OCI-LY1 (cell line): Measurements from ENCODE around the gene TENM4.

ENCODE experiments used
- H2AFZ ChIP-seq: fragments of 200-600 bp; sonication (generic), shearing (Covaris generic); 2 replicates; pipeline ENCODE4 v1.6.0; 2014; ENCODE audit warnings: antibody characterized with exemption, mild to moderate bottlenecking, low read length
- H3F3A ChIP-seq: fragments of 200-600 bp; sonication (generic), shearing (Covaris generic); 2 replicates; pipeline ENCODE4 v1.6.0; 2014; ENCODE audit warnings: mild to moderate bottlenecking, antibody characterized with exemption, low read length, moderate library complexity; ENCODE audit not compliant: insufficient read depth
- H3K27ac ChIP-seq: fragments of 200-600 bp; sonication (generic); 2 replicates; pipeline ENCODE4 v1.5.1; 2014; ENCODE audit warnings: low read length, mixed run types, mild to moderate bottlenecking, low read depth; ENCODE audit not compliant: poor library complexity, severe bottlenecking
- H3K27me3 ChIP-seq: fragments of 200-600 bp; sonication (generic); 2 replicates; pipeline ENCODE4 v1.6.0; 2014; ENCODE audit warnings: antibody characterized with exemption, mild to moderate bottlenecking, low read length, moderate library complexity; ENCODE audit not compliant: insufficient read depth
- H3K36me3 ChIP-seq: fragments of 200-600 bp; sonication (generic); 2 replicates; pipeline ENCODE4 v1.6.1; 2014; ENCODE audit warnings: mild to moderate bottlenecking, antibody characterized with exemption, low read length, moderate library complexity, mixed read lengths; ENCODE audit not compliant: insufficient read depth
- H3K4me1 ChIP-seq: fragments of 200-600 bp; sonication (generic); 2 replicates; pipeline ENCODE4 v1.5.1; 2014; ENCODE audit warnings: mild to moderate bottlenecking, low read length, moderate library complexity; ENCODE audit not compliant: insufficient read depth, severe bottlenecking
- H3K4me2 ChIP-seq: fragments of 200-600 bp; sonication (generic), shearing (Covaris generic); 2 replicates; pipeline ENCODE4 v1.6.1; 2014; ENCODE audit warnings: low read length
- H3K4me3 ChIP-seq: fragments of 200-600 bp; sonication (generic); 2 replicates; pipeline ENCODE4 v1.5.1; 2014; ENCODE audit warnings: low read length, low read depth, mild to moderate bottlenecking, mixed read lengths; ENCODE audit not compliant: poor library complexity, severe bottlenecking
- H3K79me2 ChIP-seq: fragments of 200-600 bp; shearing (Covaris generic); 2 replicates; pipeline ENCODE4 v1.6.1; 2016; ENCODE audit warnings: mixed run types, low read length, mixed read lengths; ENCODE audit not compliant: insufficient read depth
- H3K9ac ChIP-seq: fragments of 200-600 bp; sonication (generic), shearing (Covaris generic); 2 replicates; pipeline ENCODE4 v1.6.1; 2014; ENCODE audit warnings: mild to moderate bottlenecking, low read length, mixed read lengths
- H3K9me2 ChIP-seq: fragments of 200-600 bp; sonication (generic), shearing (Covaris generic); 2 replicates; pipeline ENCODE4 v1.6.1; 2014; ENCODE audit warnings: low read depth, mild to moderate bottlenecking, low read length, mixed read lengths
- H3K9me3 ChIP-seq: fragments of 200-600 bp; shearing (Covaris generic); 2 replicates; pipeline ENCODE4 v1.6.1; 2014; ENCODE audit warnings: low read length, mixed read lengths
- H4K20me1 ChIP-seq: fragments of 200-600 bp; sonication (generic), shearing (Covaris generic); 2 replicates; pipeline ENCODE4 v1.6.0; 2016; ENCODE audit warnings: mild to moderate bottlenecking, low read length; ENCODE audit not compliant: insufficient read depth
- EZH2 ChIP-seq: fragments of 200-600 bp; sonication (generic), shearing (Covaris generic); IDR thresholded peaks from 2 replicates; pipeline ENCODE4 v1.8.0; 2017; ENCODE audit warnings: borderline replicate concordance, mixed run types, mild to moderate bottlenecking, antibody characterized with exemption, low read length, moderate library complexity, mixed read lengths
- TF ChIP-seq, protein P1 (sequence below): fragments of 200-600 bp; sonication (generic), shearing (Covaris generic); IDR thresholded peaks from 2 replicates; pipeline ENCODE4 v1.5.1; 2017; ENCODE audit warnings: mild to moderate bottlenecking, antibody characterized with exemption, low read length, moderate library complexity, mixed read lengths

TENM4 gene

DNA sequence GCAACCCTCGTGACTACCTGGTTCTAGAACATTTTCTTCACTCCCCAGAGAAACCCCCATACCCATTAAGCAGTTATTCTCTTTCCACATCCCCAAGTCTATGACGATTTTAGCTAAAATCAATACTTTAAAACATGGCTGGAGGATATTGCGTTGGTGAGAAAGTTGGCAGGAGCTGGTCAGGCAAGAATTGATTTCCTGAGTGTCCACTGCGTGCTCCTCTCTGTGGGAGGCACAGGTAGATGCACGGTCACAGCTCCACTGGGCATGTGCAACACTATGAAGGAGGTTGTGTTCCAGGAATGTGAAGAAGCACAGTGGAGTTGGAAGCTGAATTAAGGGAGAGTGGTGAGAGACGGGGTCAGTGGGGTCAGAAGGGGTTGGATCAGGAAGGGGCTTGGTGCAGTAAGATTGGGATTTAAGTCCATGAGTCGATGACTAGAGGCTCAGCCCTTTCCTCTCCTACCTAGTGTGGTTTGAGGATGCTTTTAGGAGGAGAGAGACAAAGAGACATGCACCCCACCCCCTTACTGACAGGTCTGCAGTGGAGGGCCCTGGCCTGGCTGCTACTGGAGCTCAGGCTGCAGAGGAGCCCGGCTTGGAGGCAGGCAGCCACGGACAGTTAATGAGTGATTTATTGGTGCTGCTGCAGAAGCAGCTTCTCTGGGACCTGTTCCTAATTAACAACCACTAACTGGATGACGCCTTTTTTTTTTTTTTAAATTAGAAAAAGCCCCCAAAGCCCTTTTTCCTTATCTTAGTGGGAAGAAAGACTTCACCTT, 395.6 kb downstream of the TENM4 start:
- Histone ChIP-seq H4K20me1 (no peaks in the 10 kb centered on the region), H3K9ac (no peak overlapping the region), H3K36me3 (no peaks in the 10 kb centered on the region), H3K27me3 (no peaks in the 10 kb centered on the region), H3K9me2 (no peaks in the 10 kb centered on the region), H3K4me1 (no peaks in the 10 kb centered on the region), H3K4me3 (no peak overlapping the region), H3K4me2 (no peak overlapping the region), H3K9me3 (no peaks in the 10 kb centered on the region), H3K79me2 (no peaks in the 10 kb centered on the region), H3F3A (no peaks in the 10 kb centered on the region), H2AFZ (no peak overlapping the region), H3K27ac (no peak overlapping the region)
- TF ChIP-seq, protein P1, sequence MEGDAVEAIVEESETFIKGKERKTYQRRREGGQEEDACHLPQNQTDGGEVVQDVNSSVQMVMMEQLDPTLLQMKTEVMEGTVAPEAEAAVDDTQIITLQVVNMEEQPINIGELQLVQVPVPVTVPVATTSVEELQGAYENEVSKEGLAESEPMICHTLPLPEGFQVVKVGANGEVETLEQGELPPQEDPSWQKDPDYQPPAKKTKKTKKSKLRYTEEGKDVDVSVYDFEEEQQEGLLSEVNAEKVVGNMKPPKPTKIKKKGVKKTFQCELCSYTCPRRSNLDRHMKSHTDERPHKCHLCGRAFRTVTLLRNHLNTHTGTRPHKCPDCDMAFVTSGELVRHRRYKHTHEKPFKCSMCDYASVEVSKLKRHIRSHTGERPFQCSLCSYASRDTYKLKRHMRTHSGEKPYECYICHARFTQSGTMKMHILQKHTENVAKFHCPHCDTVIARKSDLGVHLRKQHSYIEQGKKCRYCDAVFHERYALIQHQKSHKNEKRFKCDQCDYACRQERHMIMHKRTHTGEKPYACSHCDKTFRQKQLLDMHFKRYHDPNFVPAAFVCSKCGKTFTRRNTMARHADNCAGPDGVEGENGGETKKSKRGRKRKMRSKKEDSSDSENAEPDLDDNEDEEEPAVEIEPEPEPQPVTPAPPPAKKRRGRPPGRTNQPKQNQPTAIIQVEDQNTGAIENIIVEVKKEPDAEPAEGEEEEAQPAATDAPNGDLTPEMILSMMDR, result no peak
- no peak for TF ChIP-seq EZH2

DNA sequence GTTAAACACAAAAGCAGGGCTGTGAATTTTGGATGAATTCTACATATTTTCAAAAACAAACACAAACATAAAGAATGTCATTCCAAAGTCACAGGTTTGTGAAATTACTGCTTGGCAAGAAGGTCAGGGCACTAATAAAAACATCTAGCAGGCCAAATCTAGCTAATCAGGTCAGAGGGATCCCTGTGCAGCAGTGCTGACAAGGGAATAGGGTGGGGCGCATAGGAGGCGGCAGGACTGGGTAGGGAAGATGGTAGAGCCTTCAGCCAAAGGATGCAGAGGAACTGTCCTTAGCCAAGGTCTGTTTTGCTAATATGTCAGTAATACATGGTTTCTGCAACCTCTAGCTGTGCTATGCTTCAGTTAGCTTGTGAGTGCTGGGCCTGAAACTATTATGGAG, 396.6 kb downstream of the TENM4 start:
- TF ChIP-seq, protein P1, result no peak
- TF ChIP-seq EZH2, result no peak
- no peak overlapping the region for H2AFZ ChIP-seq
- H3K4me3 ChIP-seq, result no peak overlapping the region
- H3K27me3 ChIP-seq, result no peaks in the 10 kb centered on the region
- no peaks in the 10 kb centered on the region for H3K79me2 ChIP-seq
- no peaks in the 10 kb centered on the region for H4K20me1 ChIP-seq
- H3K9me2 ChIP-seq, result no peaks in the 10 kb centered on the region
- no peaks in the 10 kb centered on the region for H3F3A ChIP-seq
- no peaks in the 10 kb centered on the region for H3K4me1 ChIP-seq
- H3K9ac ChIP-seq, result no peak overlapping the region
- no peaks in the 10 kb centered on the region for H3K9me3 ChIP-seq
- no peaks in the 10 kb centered on the region for H3K36me3 ChIP-seq
- H3K27ac ChIP-seq, result no peak overlapping the region
- no peak overlapping the region for H3K4me2 ChIP-seq

DNA sequence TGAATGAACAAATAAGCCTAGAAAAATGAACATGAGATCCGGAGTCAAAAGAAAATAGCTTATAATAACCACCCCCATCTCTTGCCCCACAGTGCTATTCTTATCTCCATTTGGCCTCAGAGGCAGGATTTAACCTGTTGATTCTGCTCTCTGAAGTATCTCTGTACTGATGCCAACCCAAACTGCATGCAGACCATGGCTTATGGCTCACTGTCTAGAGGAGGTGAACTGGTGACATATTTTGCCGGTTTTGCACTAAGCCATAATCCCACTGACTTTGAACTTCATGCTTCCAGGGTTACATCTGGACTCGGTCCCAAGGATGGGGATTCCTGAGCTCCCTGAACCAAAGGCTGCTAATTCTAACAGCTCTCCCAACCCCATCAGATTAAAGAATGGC, 397.1 kb downstream of the TENM4 start:
- Histone ChIP-seq H3K36me3 (no peaks in the 10 kb centered on the region), H3K9me2 (no peaks in the 10 kb centered on the region), H3K27ac (no peak overlapping the region), H3F3A (no peaks in the 10 kb centered on the region), H3K9ac (no peak overlapping the region), H3K27me3 (no peaks in the 10 kb centered on the region), H3K4me3 (no peak overlapping the region), H3K4me1 (no peaks in the 10 kb centered on the region), H3K79me2 (no peaks in the 10 kb centered on the region), H4K20me1 (no peaks in the 10 kb centered on the region), H2AFZ (no peak overlapping the region), H3K4me2 (no peak overlapping the region), H3K9me3 (no peaks in the 10 kb centered on the region)
- TF ChIP-seq EZH2, result no peak
- TF ChIP-seq, protein P1, result no peak
